Prostate gland (tissue), 2 donors: Measurements from ENCODE around the gene BNIP5. TPM values are rescaled to one million over a fixed set of nuclear protein-coding genes. Genes with fewer than 3 reads are reported as not detected.

ENCODE experiments used
- DNase-seq: peaks from one replicate; pipeline ENCODE4 v3.0.0-alpha.2; 2019; ENCODE audit warnings: low spot score
- H3K27ac ChIP-seq, 2 donors: fragments of 200-600 bp; sonication (generic); 2 replicates each; pipeline ENCODE4 v1.5.1; 2017 to 2019
- H3K27me3 ChIP-seq: fragments of 200-600 bp; sonication (generic); replicated peaks from 2 replicates; pipeline ENCODE4 v1.5.1; 2019; ENCODE audit not compliant: insufficient read depth
- H3K36me3 ChIP-seq, 2 donors: fragments of 200-600 bp; sonication (generic); 1 replicate in 1 of 2; 2 replicates in 1 of 2; pipeline versions ENCODE4 v1.5.1 to v1.8.1; 2017 to 2019
- H3K4me1 ChIP-seq: fragments of 200-600 bp; sonication (generic); replicated peaks from 2 replicates; pipeline ENCODE4 v1.5.1; 2019
- H3K4me3 ChIP-seq, 2 donors: fragments of 200-600 bp; sonication (generic); 2 replicates each; pipeline ENCODE4 v1.5.1; 2017 to 2019
- H3K9me3 ChIP-seq: fragments of 200-600 bp; sonication (generic); 2 replicates; pipeline ENCODE4 v1.5.1; 2017
- POLR2A ChIP-seq: fragments of 450-650 bp; IDR thresholded peaks from one replicate; pipeline ENCODE4 v1.6.1; 2016; ENCODE audit warnings: antibody characterized with exemption, mild to moderate bottlenecking
- POLR2AphosphoS5 ChIP-seq: sonication (generic); formaldehyde crosslinking; IDR thresholded peaks from one replicate; pipeline ENCODE4 v1.6.1; 2017; ENCODE audit warnings: antibody characterized with exemption
- WGBS: methylation state at CpG from one replicate; pipeline ENCODE4 v1.1.5; 2018; 5-methylcytosine and 5-hydroxymethylcytosine counted together
- intact Hi-C: fragments of 100-400 bp; cut with DNase I; formaldehyde crosslinking; loops from one replicate; pipeline ENCODE4 v1.14.2; 2022
- total RNA-seq, 2 donors: library from RNA; depleted of rRNA; stranded (reverse); fragments of >200 nt; gene quantifications; one replicate each; pipeline ENCODE4 v1.1.0, GENCODE V29; 2016
- TF ChIP-seq, protein P1 (sequence below), 4 experiments: fragments of 200-600 bp in 2 of 4; fragments of 450-650 bp in 2 of 4; sonication (generic) in 2 of 4; IDR thresholded peaks; 1 replicate in 3 of 4; 2 replicates in 1 of 4; pipeline ENCODE4 v1.5.1; 2016 to 2019; ENCODE audit warnings: antibody characterized with exemption in 4 of 4, mild to moderate bottlenecking in 2 of 4, moderate library complexity in 2 of 4

Gene BNIP5
- total RNA-seq, 2 donors from 2014 or later, result 0.34 TPM; not detected in 1

DNA sequence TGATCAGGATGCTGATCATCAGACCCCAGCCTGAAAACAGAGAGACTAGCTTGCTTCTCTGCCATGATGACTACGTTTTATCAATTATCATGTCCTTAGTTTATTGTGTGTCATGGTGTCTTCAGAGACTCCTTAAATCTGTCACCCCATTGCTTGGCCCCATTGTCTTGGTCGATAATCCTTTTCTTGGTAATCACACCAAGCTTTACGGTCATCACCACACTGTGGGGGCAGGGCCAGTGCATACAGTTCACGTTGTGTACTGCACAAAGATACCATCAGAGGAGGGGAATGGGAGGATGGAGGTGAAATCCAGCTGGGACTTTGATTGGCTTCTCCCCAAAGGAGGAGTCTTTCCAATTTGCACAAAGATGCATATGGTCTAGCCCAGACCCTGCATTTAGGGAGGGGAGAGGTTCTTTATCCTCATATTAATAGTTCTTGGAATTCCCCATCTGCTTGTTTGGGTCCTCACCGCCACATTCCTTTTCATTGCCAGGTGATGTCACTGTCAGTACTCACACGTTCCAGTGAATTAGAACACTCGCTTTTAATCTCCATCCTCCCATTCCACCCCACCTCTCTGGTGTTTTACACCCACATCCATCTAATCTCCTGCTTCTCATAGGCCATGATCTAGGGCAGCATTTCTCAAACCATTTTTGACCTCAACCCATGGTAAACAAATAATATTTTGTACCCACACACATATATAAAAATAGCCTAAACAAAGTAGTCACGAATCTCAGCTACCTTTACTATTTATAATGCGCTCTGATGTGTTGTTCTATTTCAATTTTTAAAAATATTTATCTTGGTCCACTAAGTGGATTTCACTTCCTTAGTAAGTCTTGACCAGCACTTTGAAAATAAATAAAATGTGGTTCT is 45.1 kb upstream of the BNIP5 start:
- H3K9me3 ChIP-seq, result no peaks in the 10 kb centered on the region
- no peak overlapping the region for H3K27ac ChIP-seq
- no peaks in the 10 kb centered on the region for H3K27me3 ChIP-seq
- no peaks in the 10 kb centered on the region for H3K4me1 ChIP-seq
- H3K36me3 ChIP-seq, result no peaks in the 10 kb centered on the region
- intact Hi-C loops, result no loop called here
- 74% methylated on average over 9 of the region's 9 CpGs for WGBS
- TF ChIP-seq, protein P1, sequence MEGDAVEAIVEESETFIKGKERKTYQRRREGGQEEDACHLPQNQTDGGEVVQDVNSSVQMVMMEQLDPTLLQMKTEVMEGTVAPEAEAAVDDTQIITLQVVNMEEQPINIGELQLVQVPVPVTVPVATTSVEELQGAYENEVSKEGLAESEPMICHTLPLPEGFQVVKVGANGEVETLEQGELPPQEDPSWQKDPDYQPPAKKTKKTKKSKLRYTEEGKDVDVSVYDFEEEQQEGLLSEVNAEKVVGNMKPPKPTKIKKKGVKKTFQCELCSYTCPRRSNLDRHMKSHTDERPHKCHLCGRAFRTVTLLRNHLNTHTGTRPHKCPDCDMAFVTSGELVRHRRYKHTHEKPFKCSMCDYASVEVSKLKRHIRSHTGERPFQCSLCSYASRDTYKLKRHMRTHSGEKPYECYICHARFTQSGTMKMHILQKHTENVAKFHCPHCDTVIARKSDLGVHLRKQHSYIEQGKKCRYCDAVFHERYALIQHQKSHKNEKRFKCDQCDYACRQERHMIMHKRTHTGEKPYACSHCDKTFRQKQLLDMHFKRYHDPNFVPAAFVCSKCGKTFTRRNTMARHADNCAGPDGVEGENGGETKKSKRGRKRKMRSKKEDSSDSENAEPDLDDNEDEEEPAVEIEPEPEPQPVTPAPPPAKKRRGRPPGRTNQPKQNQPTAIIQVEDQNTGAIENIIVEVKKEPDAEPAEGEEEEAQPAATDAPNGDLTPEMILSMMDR (IDR thresholded peaks at IDR 0.05), result no peak
- H3K4me3 ChIP-seq, result no peak overlapping the region
- no peak for DNase-seq

DNA sequence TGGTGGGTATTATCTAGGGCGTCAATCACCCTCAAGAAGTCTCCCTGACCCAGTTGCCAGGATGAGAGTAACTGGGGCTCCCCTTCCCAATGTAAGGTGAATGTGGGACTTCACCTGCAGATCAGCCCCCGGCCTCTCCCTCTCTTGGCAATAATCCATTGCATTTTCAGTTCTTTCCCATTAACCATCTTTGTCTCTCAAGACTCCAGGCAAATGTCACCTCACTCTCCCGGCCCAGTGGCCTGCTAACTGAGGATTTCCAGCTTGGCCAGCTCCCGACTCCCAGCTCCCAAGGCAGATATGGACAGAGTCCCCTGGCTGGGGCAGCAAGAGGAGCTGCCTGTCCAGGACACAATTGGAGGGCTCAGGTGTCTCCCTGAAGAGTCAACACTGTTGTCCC is 43.5 kb upstream of the BNIP5 start:
- Histone ChIP-seq H3K4me3 (no peak overlapping the region), H3K9me3 (no peaks in the 10 kb centered on the region), H3K27me3 (no peaks in the 10 kb centered on the region), H3K27ac (no peak overlapping the region), H3K36me3 (no peaks in the 10 kb centered on the region), H3K4me1 (no peaks in the 10 kb centered on the region)
- WGBS, result 89% methylated on average over 4 of the region's 4 CpGs
- TF ChIP-seq, protein P1 (IDR thresholded peaks at IDR 0.05), result no peak
- TF ChIP-seq POLR2A (no peak), POLR2AphosphoS5 (no peak)
- DNase-seq, result no peak
- intact Hi-C loops, result no loop called here

DNA sequence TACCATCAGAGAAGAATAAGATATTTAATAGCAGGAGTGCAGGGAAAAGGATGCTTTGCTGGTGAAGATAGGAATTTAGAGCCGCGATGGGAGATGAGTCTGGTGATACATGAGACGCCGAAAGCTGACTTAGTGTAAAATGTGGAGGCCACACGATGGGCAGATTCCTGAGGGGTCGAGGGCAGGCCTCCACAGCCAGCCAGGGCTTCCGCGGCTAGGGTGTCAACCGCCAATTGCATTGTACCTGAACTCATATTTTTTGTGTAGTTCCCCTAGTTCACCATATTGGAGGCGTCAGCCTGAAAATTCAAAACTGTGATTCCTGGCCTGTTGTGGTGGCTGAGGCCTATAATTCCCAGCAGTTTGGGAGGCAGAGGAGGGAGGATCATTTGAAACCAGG is 42.2 kb upstream of the BNIP5 start:
- no peak overlapping the region for H3K4me3 ChIP-seq
- WGBS, result 93% methylated on average over 10 of the region's 10 CpGs
- TF ChIP-seq POLR2A (no peak), POLR2AphosphoS5 (no peak)
- TF ChIP-seq, protein P1 (IDR thresholded peaks at IDR 0.05), result no peak
- no peaks in the 10 kb centered on the region for H3K36me3 ChIP-seq
- no peak for DNase-seq
- no peaks in the 10 kb centered on the region for H3K4me1 ChIP-seq
- no peak overlapping the region for H3K27ac ChIP-seq
- H3K9me3 ChIP-seq, result no peaks in the 10 kb centered on the region
- H3K27me3 ChIP-seq, result no peaks in the 10 kb centered on the region
- intact Hi-C loops, result no loop called here

DNA sequence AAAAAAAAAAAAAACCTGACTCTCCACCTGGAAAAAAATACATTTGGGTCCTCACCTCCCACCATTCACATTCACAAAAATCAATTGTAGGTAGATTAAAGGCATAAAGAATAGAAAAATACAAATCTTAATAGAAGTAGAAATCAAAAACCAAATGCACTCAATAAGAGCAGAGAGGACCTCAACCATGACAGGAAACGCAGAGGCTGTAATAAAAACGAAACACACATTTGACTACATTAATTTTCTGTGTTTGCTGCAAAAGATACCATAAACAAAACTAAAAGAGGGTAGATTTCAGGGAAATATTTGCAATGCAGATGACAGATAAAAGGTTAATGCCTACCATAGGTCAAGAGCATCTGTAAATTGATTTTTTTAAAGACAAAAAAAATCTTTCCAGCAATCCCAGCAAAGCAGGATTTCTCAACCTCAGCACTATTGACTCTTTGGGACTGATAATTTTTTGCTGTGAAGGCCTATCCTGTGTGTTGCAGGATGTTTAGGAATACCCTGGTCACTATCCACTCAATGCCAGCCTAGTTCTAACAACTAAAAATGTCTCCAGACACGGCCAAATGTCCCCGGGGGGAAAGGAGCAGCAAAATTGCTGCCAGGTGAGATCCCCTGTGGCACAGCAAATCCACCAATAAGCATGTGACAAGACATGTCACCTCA is 41.7 kb upstream of the BNIP5 start:
- TF ChIP-seq POLR2AphosphoS5 (no peak), POLR2A (no peak)
- TF ChIP-seq, protein P1 (IDR thresholded peaks at IDR 0.05), result no peak
- Histone ChIP-seq H3K4me3 (no peak overlapping the region), H3K9me3 (no peaks in the 10 kb centered on the region), H3K36me3 (no peaks in the 10 kb centered on the region), H3K27me3 (no peaks in the 10 kb centered on the region), H3K27ac (no peak overlapping the region), H3K4me1 (no peaks in the 10 kb centered on the region)
- 84% methylated on average over 4 of the region's 4 CpGs for WGBS
- intact Hi-C loops, result no loop called here
- no peak for DNase-seq

DNA sequence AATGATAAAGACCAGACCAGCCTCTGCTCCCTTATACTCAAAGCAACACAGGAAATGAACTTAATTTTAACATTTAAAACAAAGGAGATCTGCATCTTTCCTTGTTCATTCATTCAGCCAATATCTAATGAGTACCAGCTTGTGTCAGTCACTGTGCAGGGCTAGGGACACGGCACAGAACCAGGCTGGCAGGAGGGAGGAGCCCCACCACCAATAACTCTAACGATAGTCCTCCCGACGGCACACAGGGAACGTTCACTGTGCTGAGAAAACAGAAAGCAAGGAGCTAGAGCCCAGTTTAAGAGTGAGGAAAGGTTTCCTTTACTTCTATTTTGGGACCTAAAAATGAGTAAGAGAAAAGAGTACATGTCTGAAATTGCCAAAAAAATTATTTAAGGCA is 40.9 kb upstream of the BNIP5 start:
- Histone ChIP-seq H3K9me3 (no peaks in the 10 kb centered on the region), H3K4me3 (no peak overlapping the region), H3K27me3 (no peaks in the 10 kb centered on the region), H3K27ac (no peak overlapping the region), H3K4me1 (no peaks in the 10 kb centered on the region), H3K36me3 (no peaks in the 10 kb centered on the region)
- intact Hi-C loops, result no loop called here
- DNase-seq, result no peak
- no peak for TF ChIP-seq POLR2AphosphoS5
- TF ChIP-seq, protein P1 (IDR thresholded peaks at IDR 0.05), result no peak
- WGBS, result 42% methylated on average over 5 of the region's 5 CpGs
